BE2C (cell line): ENCODE data around the gene RAPSN.

ENCODE experiments used
- DNase-seq: peaks from one replicate; pipeline ENCODE4 v3.0.0-alpha.2; 2020
- H3K27me3 ChIP-seq: fragments of 250-450 bp; sonication (Bioruptor Pico); 2 replicates; pipeline ENCODE4 v1.5.1; 2020; ENCODE audit warnings: mild to moderate bottlenecking
- H3K36me3 ChIP-seq: fragments of 250-450 bp; sonication (Bioruptor Pico); 2 replicates; pipeline ENCODE4 v1.5.1; 2020; ENCODE audit warnings: mild to moderate bottlenecking
- H3K4me1 ChIP-seq: fragments of 250-450 bp; sonication (Bioruptor Pico); 2 replicates; pipeline ENCODE4 v1.5.1; 2020
- H3K4me3 ChIP-seq: 2 replicates; pipeline ENCODE4 v1.5.1; 2011; ENCODE audit warnings: low read depth, low read length
- H3K9me3 ChIP-seq: fragments of 250-450 bp; sonication (Bioruptor Pico); 2 replicates; pipeline ENCODE4 v1.5.1; 2020
- CTCF ChIP-seq: IDR thresholded peaks from 2 replicates; pipeline ENCODE4 v1.5.1; 2012; ENCODE audit warnings: mild to moderate bottlenecking, low read depth, low read length

The RAPSN gene

GRCh38 chr11:47447906-47448305, 1.0 kb downstream of the RAPSN start:
- H3K4me3 ChIP-seq = no peak overlapping the region
- H3K27me3 ChIP-seq = no peaks in the 10 kb centered on the region
- no peak for TF ChIP-seq CTCF
- no peaks in the 10 kb centered on the region for H3K9me3 ChIP-seq
- no peaks in the 10 kb centered on the region for H3K4me1 ChIP-seq
- no peaks in the 10 kb centered on the region for H3K36me3 ChIP-seq
- DNase-seq = no peak

DNA sequence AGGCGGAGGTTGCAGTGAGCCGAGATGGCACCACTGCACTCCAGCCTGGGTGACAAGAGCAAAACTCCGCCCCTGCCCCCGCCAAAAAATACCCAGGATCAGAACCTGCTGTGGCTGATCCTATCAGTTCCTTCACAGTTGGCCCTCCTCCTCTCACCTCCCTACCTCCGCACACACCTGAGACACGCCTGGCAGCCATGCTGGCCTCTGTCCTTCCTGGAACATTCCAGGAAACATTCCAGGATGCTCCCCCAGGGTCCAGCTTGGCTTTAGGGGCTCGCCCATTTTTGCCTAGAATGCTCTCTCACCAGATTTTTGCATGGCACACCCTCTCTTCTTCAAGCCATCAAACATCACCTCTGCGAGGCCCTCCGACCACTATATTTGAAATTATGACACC, 2.1 kb downstream of the RAPSN start:
- H3K36me3 ChIP-seq = no peaks in the 10 kb centered on the region
- no peaks in the 10 kb centered on the region for H3K9me3 ChIP-seq
- H3K4me1 ChIP-seq = no peaks in the 10 kb centered on the region
- no peaks in the 10 kb centered on the region for H3K27me3 ChIP-seq
- TF ChIP-seq CTCF = no peak
- no peak overlapping the region for H3K4me3 ChIP-seq
- no peak for DNase-seq

DNA sequence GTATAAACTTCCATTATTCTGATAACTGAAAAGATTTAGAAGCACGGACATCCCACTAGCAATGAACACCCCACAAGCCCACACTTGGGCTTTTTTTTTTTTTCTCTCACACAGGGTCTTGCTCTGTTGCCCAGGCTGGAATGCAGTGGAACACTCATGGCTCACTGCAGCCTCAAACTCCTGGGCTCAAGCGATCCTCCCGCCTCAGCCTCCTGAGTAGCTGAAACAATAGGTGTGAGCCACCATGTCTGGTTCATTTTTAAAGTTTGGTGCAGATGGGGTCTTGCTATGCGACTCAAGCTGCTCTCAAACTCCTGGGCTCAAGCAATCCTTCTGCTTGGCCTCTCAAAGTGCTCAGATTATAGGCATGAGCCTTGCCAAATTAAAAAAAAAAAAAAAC, 3.1 kb downstream of the RAPSN start:
- Histone ChIP-seq H3K9me3 (no peaks in the 10 kb centered on the region), H3K27me3 (no peaks in the 10 kb centered on the region), H3K36me3 (no peaks in the 10 kb centered on the region), H3K4me3 (no peak overlapping the region), H3K4me1 (no peaks in the 10 kb centered on the region)
- TF ChIP-seq CTCF = no peak
- DNase-seq = no peak

DNA sequence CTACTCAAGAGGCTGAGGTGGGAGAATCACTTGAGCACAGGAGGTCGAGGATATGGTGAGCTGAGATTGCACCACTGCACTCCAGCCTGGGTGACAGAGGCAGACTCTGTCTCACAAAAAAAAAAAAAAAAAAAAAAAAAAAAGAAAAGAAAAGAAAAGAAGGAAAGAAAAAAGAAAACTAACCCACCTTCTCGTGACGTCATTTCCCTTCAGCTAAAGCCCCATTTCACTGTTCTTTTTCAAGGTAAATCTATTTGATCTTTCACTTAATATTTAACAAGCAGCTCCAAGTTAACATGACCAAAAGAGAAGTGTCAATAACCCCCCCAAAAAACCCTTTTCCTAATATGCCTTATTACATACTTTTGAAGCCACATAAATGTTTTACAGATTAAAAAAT, 5.1 kb downstream of the RAPSN start:
- TF ChIP-seq CTCF = no peak
- no peak overlapping the region for H3K4me3 ChIP-seq
- DNase-seq = no peak
- H3K36me3 ChIP-seq = no peaks in the 10 kb centered on the region
- no peaks in the 10 kb centered on the region for H3K27me3 ChIP-seq
- no peaks in the 10 kb centered on the region for H3K9me3 ChIP-seq
- H3K4me1 ChIP-seq = no peaks in the 10 kb centered on the region

DNA sequence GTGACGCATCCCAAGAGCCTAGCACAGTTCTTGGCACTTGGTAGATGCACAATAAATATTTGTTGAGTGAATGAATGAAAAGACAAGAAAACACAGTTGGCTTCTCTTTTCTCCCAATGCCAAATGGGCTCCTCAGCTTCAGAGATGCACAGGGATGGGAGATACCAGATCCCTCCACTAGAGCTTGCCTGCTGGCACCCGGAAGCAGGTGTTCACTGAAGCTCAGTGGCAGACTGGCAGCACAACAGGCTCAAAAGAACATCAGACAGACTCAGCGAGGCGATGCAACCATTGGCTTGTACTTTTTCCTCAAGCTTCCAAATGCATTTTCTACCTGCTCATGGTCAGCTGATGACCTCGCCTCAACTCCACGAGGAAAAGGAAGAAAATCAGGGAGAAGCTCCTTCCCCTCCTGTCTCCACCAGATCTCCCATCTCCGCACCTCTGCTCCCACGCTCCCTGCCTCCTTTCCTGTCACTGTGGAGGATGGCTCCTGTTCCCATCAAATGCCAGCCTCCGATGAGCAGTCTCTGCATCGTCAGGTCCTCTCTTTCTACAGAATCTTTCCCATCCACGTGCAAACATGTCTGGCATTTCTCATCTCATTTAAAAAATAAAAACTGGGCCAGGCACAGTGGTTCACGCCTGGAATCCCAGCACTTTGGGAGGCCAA, 5.8 kb downstream of the RAPSN start:
- no peaks in the 10 kb centered on the region for H3K4me1 ChIP-seq
- peak; percentile 34 for DNase-seq
- H3K4me3 ChIP-seq = no peak overlapping the region
- no peaks in the 10 kb centered on the region for H3K9me3 ChIP-seq
- no peaks in the 10 kb centered on the region for H3K36me3 ChIP-seq
- TF ChIP-seq CTCF = 0 out of 2 replicates have a peak, but pooled peaks have one; percentile 12
- H3K27me3 ChIP-seq = no peaks in the 10 kb centered on the region

DNA sequence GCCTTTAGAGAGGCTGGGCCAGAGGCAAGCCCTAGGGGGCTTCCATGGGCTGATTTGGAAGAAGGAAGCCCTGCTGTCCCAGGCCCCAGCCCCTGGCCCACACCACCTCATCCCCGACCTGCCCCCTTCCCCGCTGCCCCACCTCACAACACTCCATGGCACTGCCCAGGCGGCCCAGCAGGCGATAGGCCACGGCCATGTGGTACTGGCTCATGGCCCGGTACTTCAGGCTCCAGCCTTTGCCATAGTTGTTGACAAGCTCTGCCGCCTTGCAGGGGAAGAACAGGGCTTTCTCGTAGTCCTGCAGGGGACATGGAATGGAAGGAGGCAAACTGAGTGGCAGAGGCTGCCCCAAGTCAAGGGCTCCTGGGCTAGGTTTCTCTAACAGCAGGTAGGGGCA, 6.4 kb downstream of the RAPSN start:
- no peak for DNase-seq
- Histone ChIP-seq H3K36me3 (no peaks in the 10 kb centered on the region), H3K4me1 (no peaks in the 10 kb centered on the region), H3K9me3 (no peaks in the 10 kb centered on the region), H3K4me3 (no peak overlapping the region), H3K27me3 (no peaks in the 10 kb centered on the region)
- TF ChIP-seq CTCF = no peak
